ENCODE measurements around the gene CCDC85C.
A peak's percentile ranks its signal among the peaks of the same experiment; 100 is the strongest.

Gene CCDC85C

GRCh38 chr14:99595524-99595923 is 8.5 kb downstream of the CCDC85C start:
- Histone ChIP-seq H3K4me3 (IDR thresholded peaks at IDR 0.05; ENCODE audit: insufficient read depth, low read depth, low read length) (no peak overlapping the region), H2AFZ (ENCODE audit: low read depth) (peak overlapping the region; percentile 20; the same call in 1 of the 2 replicates), H3K79me2 (ENCODE audit: insufficient read depth, low read depth) (peaks cover 25% of the 10 kb centered on the region), H3K9ac (peak overlapping the region; percentile 75; the same call in 1 of the 2 replicates), H3K4me2 (peak overlapping the region; percentile 59), H3K4me1 (ENCODE audit: low read depth, poor library complexity, severe bottlenecking) (peaks cover 31% of the 10 kb centered on the region), H3K36me3 (ENCODE audit: insufficient read depth) (no peaks in the 10 kb centered on the region), H3K27me3 (ENCODE audit: insufficient read depth, low read depth) (no peaks in the 10 kb centered on the region), H4K20me1 (ENCODE audit: insufficient read depth) (no peaks in the 10 kb centered on the region), H3K27ac (peak overlapping the region; percentile 81)
- TF ChIP-seq, protein P1, sequence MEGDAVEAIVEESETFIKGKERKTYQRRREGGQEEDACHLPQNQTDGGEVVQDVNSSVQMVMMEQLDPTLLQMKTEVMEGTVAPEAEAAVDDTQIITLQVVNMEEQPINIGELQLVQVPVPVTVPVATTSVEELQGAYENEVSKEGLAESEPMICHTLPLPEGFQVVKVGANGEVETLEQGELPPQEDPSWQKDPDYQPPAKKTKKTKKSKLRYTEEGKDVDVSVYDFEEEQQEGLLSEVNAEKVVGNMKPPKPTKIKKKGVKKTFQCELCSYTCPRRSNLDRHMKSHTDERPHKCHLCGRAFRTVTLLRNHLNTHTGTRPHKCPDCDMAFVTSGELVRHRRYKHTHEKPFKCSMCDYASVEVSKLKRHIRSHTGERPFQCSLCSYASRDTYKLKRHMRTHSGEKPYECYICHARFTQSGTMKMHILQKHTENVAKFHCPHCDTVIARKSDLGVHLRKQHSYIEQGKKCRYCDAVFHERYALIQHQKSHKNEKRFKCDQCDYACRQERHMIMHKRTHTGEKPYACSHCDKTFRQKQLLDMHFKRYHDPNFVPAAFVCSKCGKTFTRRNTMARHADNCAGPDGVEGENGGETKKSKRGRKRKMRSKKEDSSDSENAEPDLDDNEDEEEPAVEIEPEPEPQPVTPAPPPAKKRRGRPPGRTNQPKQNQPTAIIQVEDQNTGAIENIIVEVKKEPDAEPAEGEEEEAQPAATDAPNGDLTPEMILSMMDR (conservative IDR thresholded peaks at IDR 0.05; ENCODE audit: low read depth, low read length), result no peak

- peaks cover 22% of the 10 kb centered on the region for H3K79me2 ChIP-seq (ENCODE audit: insufficient read depth, low read depth)
- H3K4me3 ChIP-seq (IDR thresholded peaks at IDR 0.05; ENCODE audit: insufficient read depth, low read depth, low read length), result no peak overlapping the region
- no peaks in the 10 kb centered on the region for H3K27me3 ChIP-seq (ENCODE audit: insufficient read depth, low read depth)
- H3K36me3 ChIP-seq (ENCODE audit: insufficient read depth), result no peaks in the 10 kb centered on the region
- TF ChIP-seq, protein P1 (conservative IDR thresholded peaks at IDR 0.05; ENCODE audit: low read depth, low read length), result no peak
- H2AFZ ChIP-seq (ENCODE audit: low read depth), result peak overlapping the region; percentile 20; the same call in 1 of the 2 replicates
- no peaks in the 10 kb centered on the region for H4K20me1 ChIP-seq (ENCODE audit: insufficient read depth)
- peak overlapping the region; percentile 81 for H3K27ac ChIP-seq
- H3K4me2 ChIP-seq, result peak overlapping the region; percentile 59
- peak overlapping the region; percentile 75 for H3K9ac ChIP-seq
- peaks cover 26% of the 10 kb centered on the region for H3K4me1 ChIP-seq (ENCODE audit: low read depth, poor library complexity, severe bottlenecking)
These were observed 9.0 kb downstream of the CCDC85C start for GRCh38 chr14:99595034-99595433.

GRCh38 chr14:99593971-99594841 is 9.8 kb downstream of the CCDC85C start:
- TF ChIP-seq, protein P1 (conservative IDR thresholded peaks at IDR 0.05; ENCODE audit: low read depth, low read length), result no peak
- Histone ChIP-seq H2AFZ (ENCODE audit: low read depth) (no peak overlapping the region; the same call in 1 of the 2 replicates), H3K4me2 (peak overlapping the region; percentile 59), H3K4me1 (ENCODE audit: low read depth, poor library complexity, severe bottlenecking) (peaks cover 22% of the 10 kb centered on the region), H3K9ac (peak overlapping the region; percentile 75), H3K4me3 (IDR thresholded peaks at IDR 0.05; ENCODE audit: insufficient read depth, low read depth, low read length) (no peak overlapping the region), H3K36me3 (ENCODE audit: insufficient read depth) (no peaks in the 10 kb centered on the region), H3K27ac (peak overlapping the region; percentile 81), H4K20me1 (ENCODE audit: insufficient read depth) (no peaks in the 10 kb centered on the region), H3K79me2 (ENCODE audit: insufficient read depth, low read depth) (peaks cover 19% of the 10 kb centered on the region), H3K27me3 (ENCODE audit: insufficient read depth, low read depth) (no peaks in the 10 kb centered on the region)

DNA sequence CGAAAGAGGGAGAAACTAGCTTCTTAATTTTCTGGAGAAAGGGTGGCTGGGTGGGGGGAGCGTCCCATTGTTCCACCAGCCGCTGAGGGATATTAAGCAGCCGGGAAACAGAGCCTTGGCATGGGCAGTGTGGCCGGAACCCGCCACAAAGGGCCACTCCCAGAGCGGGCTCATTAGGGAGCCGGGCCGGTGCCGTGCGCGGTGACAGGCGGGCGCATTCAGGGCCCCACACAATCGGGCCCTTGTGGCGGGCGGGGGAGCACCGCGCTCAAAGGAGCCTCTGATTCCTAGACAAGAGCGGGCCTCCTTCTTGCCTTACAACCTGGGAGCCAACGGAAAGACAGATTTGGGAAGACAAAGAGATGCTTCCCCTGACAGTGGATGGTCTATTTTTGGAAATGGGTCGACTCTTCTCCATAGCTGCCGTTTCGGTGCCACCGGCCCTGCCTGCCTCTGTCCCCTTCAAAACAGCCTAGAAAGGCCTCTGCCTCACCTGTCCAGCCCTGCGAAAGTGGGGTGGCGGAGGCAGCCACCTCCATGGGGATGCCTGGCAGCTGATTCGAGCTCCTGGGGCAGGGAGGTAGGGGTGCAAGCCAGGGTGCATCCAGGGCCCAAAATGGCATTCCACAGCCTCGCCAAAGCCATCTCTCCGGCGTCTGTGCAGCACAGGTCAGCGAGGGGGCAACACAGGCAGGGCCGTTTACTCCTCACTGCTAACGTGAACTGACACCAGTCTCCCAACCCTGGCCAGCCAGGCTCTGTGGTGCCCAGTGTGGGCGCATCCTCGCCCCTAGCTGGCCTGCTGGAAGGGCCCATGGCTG is 10.9 kb downstream of the CCDC85C start:
- Histone ChIP-seq H3K4me1 (ENCODE audit: low read depth, poor library complexity, severe bottlenecking) (peaks cover 22% of the 10 kb centered on the region), H2AFZ (ENCODE audit: low read depth) (no peak overlapping the region), H3K9ac (no peak overlapping the region), H3K4me3 (IDR thresholded peaks at IDR 0.05; ENCODE audit: insufficient read depth, low read depth, low read length) (no peak overlapping the region), H4K20me1 (ENCODE audit: insufficient read depth) (no peaks in the 10 kb centered on the region), H3K27ac (no peak overlapping the region), H3K36me3 (ENCODE audit: insufficient read depth) (no peaks in the 10 kb centered on the region), H3K27me3 (ENCODE audit: insufficient read depth, low read depth) (no peaks in the 10 kb centered on the region), H3K79me2 (ENCODE audit: insufficient read depth, low read depth) (peaks cover 19% of the 10 kb centered on the region), H3K4me2 (no peak overlapping the region)
- TF ChIP-seq, protein P1 (conservative IDR thresholded peaks at IDR 0.05; ENCODE audit: low read depth, low read length), result no peak

All from KMS-11 (cell line).